ENCODE measurements around the gene TRPV4. TPM values are rescaled to one million over a fixed set of nuclear protein-coding genes. Genes with fewer than 3 reads are reported as not detected.

Gene TRPV4
- total and polyA plus RNA-seq, 2 experiments from 2014 or later: 2.3 to 4.7 TPM

- Histone ChIP-seq H3K79me2 (peaks cover 9% of the 10 kb centered on the region), H3K36me3 (replicated peaks; ENCODE audit: insufficient read depth, low read depth) (no peaks in the 10 kb centered on the region), H3K9me3 (ENCODE audit: low read depth) (no peaks in the 10 kb centered on the region), H3K4me3 (no peak overlapping the region), H3K27ac (no peak overlapping the region), H3K4me1 (ENCODE audit: insufficient read depth) (peaks cover 27% of the 10 kb centered on the region), H3K4me2 (no peak overlapping the region), H3K27me3 (no peaks in the 10 kb centered on the region), H3K9me2 (replicated peaks; ENCODE audit: insufficient read depth) (no peaks in the 10 kb centered on the region), H2AFZ (no peak overlapping the region), H4K20me1 (ENCODE audit: insufficient read depth, poor library complexity, severe bottlenecking) (no peaks in the 10 kb centered on the region)
- 85% methylated on average over 17 of the region's 17 CpGs for WGBS (ENCODE audit: low lambda C conversion rate, missing lambda C conversion rate)
- TF ChIP-seq EZH2phosphoT487 (IDR thresholded peaks at IDR 0.05; ENCODE audit: low read depth, severe bottlenecking, unreplicated experiment) (no peak), EZH2 (IDR thresholded peaks at IDR 0.05; ENCODE audit: borderline replicate concordance) (no peak), CTCF (IDR thresholded peaks at IDR 0.05; ENCODE audit: poor library complexity) (no peak)
- no peak for DNase-seq (ENCODE audit: low spot score)
These were observed 28.6 kb upstream of the TRPV4 start for GRCh38 chr12:109861689-109862314.

GRCh38 chr12:109860977-109861376 lies 27.8 kb upstream of the TRPV4 start:
- no peaks in the 10 kb centered on the region for H4K20me1 ChIP-seq (ENCODE audit: insufficient read depth, poor library complexity, severe bottlenecking)
- no peak overlapping the region for H2AFZ ChIP-seq
- no peaks in the 10 kb centered on the region for H3K9me2 ChIP-seq (replicated peaks; ENCODE audit: insufficient read depth)
- no peak overlapping the region for H3K27ac ChIP-seq
- H3K9me3 ChIP-seq (ENCODE audit: low read depth): no peaks in the 10 kb centered on the region
- 92% methylated on average over 5 of the region's 5 CpGs for WGBS (ENCODE audit: low lambda C conversion rate, missing lambda C conversion rate)
- no peak for TF ChIP-seq CTCF (IDR thresholded peaks at IDR 0.05; ENCODE audit: poor library complexity)
- no peak for TF ChIP-seq EZH2 (IDR thresholded peaks at IDR 0.05; ENCODE audit: borderline replicate concordance)
- TF ChIP-seq EZH2phosphoT487 (IDR thresholded peaks at IDR 0.05; ENCODE audit: low read depth, severe bottlenecking, unreplicated experiment): no peak
- H3K4me2 ChIP-seq: no peak overlapping the region
- no peaks in the 10 kb centered on the region for H3K36me3 ChIP-seq (replicated peaks; ENCODE audit: insufficient read depth, low read depth)
- H3K4me3 ChIP-seq: no peak overlapping the region
- DNase-seq (ENCODE audit: low spot score): no peak
- H3K27me3 ChIP-seq: no peaks in the 10 kb centered on the region
- peaks cover 4% of the 10 kb centered on the region for H3K79me2 ChIP-seq
- H3K4me1 ChIP-seq (ENCODE audit: insufficient read depth): peaks cover 27% of the 10 kb centered on the region

- TF ChIP-seq CTCF (IDR thresholded peaks at IDR 0.05; ENCODE audit: poor library complexity) (no peak), EZH2 (IDR thresholded peaks at IDR 0.05; ENCODE audit: borderline replicate concordance) (no peak)
- no peak overlapping the region for H3K27ac ChIP-seq
- no peaks in the 10 kb centered on the region for H4K20me1 ChIP-seq (ENCODE audit: insufficient read depth, poor library complexity, severe bottlenecking)
- no peaks in the 10 kb centered on the region for H3K9me3 ChIP-seq (ENCODE audit: low read depth)
- H3K4me2 ChIP-seq: no peak overlapping the region
- no peak overlapping the region for H2AFZ ChIP-seq
- peaks cover 8% of the 10 kb centered on the region for H3K4me1 ChIP-seq (ENCODE audit: insufficient read depth)
- H3K79me2 ChIP-seq: no peaks in the 10 kb centered on the region
- H3K27me3 ChIP-seq: no peaks in the 10 kb centered on the region
- WGBS (ENCODE audit: low lambda C conversion rate, missing lambda C conversion rate): 92% methylated on average over 5 of the region's 5 CpGs
- no peaks in the 10 kb centered on the region for H3K9me2 ChIP-seq (replicated peaks; ENCODE audit: insufficient read depth)
- no peaks in the 10 kb centered on the region for H3K36me3 ChIP-seq (replicated peaks; ENCODE audit: insufficient read depth, low read depth)
- DNase-seq (ENCODE audit: low spot score): no peak
- no peak overlapping the region for H3K4me3 ChIP-seq
These were observed 25.6 kb upstream of the TRPV4 start for GRCh38 chr12:109858764-109859163.

Data from hepatocyte (in vitro differentiated cells).